HG02970 (cell line): ENCODE data around the gene E2F2.

Source experiments
- ATAC-seq: cut with Tn5 transposase; IDR thresholded peaks from one replicate; pipeline ENCODE4 v1.9.1; 2021; ENCODE audit warnings: mild to moderate bottlenecking, moderate library complexity, moderate number of reproducible peaks; ENCODE audit not compliant: unreplicated experiment, low FRiP score

The E2F2 gene

GRCh38 chr1:23470282-23471070, 60.6 kb downstream of the E2F2 start:
- ATAC-seq: no peak

- ATAC-seq: no peak
Observed at GRCh38 chr1:23469372-23469982, 61.6 kb downstream of the E2F2 start.

GRCh38 chr1:23466423-23466989, 64.5 kb downstream of the E2F2 start:
- ATAC-seq: no peak

- ATAC-seq: no peak
Observed at GRCh38 chr1:23463286-23463685, 67.7 kb downstream of the E2F2 start.

- ATAC-seq: no peak
Observed at GRCh38 chr1:23462766-23463165, 68.3 kb downstream of the E2F2 start.

GRCh38 chr1:23461050-23461449, 70.0 kb downstream of the E2F2 start:
- no peak for ATAC-seq

- ATAC-seq: no peak
Observed at GRCh38 chr1:23460519-23460918, 70.5 kb downstream of the E2F2 start.

- no peak for ATAC-seq
Observed at GRCh38 chr1:23459338-23459757, 71.7 kb downstream of the E2F2 start.
